Chondrocyte (in vitro differentiated cells): ENCODE measurements around the gene GOSR2. TPM values are rescaled to one million over a fixed set of nuclear protein-coding genes. Genes with fewer than 3 reads are reported as not detected.

Experiments
- DNase-seq: peaks from one replicate; pipeline ENCODE4 v3.0.0; 2021; ENCODE audit warnings: mixed read lengths, low spot score
- H3K27ac Mint-ChIP-seq: one replicate; pipeline ENCODE4 v1.8.0; 2021; ENCODE audit warnings: mild to moderate bottlenecking, moderate library complexity, mixed read lengths; ENCODE audit not compliant: unreplicated experiment
- H3K27me3 Mint-ChIP-seq: 2 replicates; pipeline ENCODE4 v1.8.0; 2021; ENCODE audit warnings: low read depth, mixed read lengths
- H3K36me3 Mint-ChIP-seq: 2 replicates; pipeline ENCODE4 v1.8.0; 2021; ENCODE audit warnings: low read depth, mixed read lengths
- H3K4me1 Mint-ChIP-seq: 2 replicates; pipeline ENCODE4 v1.8.0; 2021; ENCODE audit warnings: low read depth, mild to moderate bottlenecking, mixed read lengths
- H3K4me3 Mint-ChIP-seq: one replicate; pipeline ENCODE4 v1.8.0; 2021; ENCODE audit warnings: mild to moderate bottlenecking, moderate library complexity, mixed read lengths; ENCODE audit not compliant: unreplicated experiment
- H3K9me3 Mint-ChIP-seq: 2 replicates; pipeline ENCODE4 v1.8.0; 2021; ENCODE audit warnings: low read depth, mixed read lengths
- total RNA-seq: library from RNA; stranded (reverse); gene quantifications from 3 replicates; pipeline ENCODE4 v1.2.1, GENCODE V29; 2021
- TF ChIP-seq, protein P1 (sequence below): fragments of 200-600 bp; sonication (generic); IDR thresholded peaks from 2 replicates; pipeline ENCODE4 v1.5.0; 2021; ENCODE audit warnings: antibody characterized with exemption, mild to moderate bottlenecking, moderate library complexity

Gene GOSR2
- total RNA-seq, 1 donor from 2014 or later: 56.5 TPM

DNA sequence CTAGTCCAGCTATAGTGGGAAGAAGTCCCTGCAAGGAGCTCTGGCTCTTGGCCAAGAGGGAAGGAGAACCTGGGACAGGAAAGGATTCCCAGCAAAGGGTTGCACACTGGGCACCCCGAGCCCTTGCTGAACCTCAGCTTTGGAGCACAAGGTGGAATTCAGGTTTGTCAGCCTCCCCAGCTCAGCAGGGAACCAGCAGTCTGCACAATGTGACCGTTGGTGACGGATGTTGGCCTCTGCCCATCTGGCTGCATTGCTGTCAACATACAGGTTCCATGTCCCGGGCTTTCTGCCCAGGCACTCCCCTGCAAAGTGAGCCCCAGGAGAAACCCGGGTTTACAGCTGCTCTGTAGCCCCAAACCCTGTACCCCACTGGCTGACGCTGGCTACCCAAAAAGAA lies 49.4 kb downstream of the GOSR2 start:
- Mint-ChIP-seq H3K27ac (no peak overlapping the region), H3K9me3 (no peaks in the 10 kb centered on the region), H3K4me3 (no peak overlapping the region), H3K27me3 (peaks cover 58% of the 10 kb centered on the region), H3K36me3 (peaks cover 2% of the 10 kb centered on the region), H3K4me1 (no peaks in the 10 kb centered on the region)
- TF ChIP-seq, protein P1, sequence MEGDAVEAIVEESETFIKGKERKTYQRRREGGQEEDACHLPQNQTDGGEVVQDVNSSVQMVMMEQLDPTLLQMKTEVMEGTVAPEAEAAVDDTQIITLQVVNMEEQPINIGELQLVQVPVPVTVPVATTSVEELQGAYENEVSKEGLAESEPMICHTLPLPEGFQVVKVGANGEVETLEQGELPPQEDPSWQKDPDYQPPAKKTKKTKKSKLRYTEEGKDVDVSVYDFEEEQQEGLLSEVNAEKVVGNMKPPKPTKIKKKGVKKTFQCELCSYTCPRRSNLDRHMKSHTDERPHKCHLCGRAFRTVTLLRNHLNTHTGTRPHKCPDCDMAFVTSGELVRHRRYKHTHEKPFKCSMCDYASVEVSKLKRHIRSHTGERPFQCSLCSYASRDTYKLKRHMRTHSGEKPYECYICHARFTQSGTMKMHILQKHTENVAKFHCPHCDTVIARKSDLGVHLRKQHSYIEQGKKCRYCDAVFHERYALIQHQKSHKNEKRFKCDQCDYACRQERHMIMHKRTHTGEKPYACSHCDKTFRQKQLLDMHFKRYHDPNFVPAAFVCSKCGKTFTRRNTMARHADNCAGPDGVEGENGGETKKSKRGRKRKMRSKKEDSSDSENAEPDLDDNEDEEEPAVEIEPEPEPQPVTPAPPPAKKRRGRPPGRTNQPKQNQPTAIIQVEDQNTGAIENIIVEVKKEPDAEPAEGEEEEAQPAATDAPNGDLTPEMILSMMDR: no peak
- DNase-seq: no peak

DNA sequence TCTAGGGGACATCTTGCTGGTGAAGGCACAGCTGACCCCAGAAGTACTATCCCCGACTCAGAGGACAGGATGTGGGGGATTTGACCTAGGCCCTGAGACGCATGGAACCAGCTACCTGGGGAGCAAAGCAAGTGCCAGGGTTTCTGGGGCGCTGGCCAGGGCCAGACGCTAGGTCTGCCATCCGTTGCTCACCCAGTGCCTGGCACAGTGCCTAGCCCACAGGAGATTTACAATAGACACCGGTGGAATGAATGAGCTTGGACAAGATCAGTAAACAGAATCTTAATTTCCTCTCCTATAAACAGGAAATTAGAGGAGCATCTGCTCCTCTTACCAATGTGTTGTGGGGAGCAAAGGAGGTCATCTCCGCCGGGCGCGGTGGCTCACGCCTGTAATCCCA lies 51.1 kb downstream of the GOSR2 start:
- TF ChIP-seq, protein P1: no peak
- H3K27ac Mint-ChIP-seq: no peak overlapping the region
- no peak overlapping the region for H3K4me3 Mint-ChIP-seq
- peaks cover 2% of the 10 kb centered on the region for H3K36me3 Mint-ChIP-seq
- DNase-seq: no peak
- H3K4me1 Mint-ChIP-seq: peaks cover 7% of the 10 kb centered on the region
- peaks cover 51% of the 10 kb centered on the region for H3K27me3 Mint-ChIP-seq
- no peaks in the 10 kb centered on the region for H3K9me3 Mint-ChIP-seq

DNA sequence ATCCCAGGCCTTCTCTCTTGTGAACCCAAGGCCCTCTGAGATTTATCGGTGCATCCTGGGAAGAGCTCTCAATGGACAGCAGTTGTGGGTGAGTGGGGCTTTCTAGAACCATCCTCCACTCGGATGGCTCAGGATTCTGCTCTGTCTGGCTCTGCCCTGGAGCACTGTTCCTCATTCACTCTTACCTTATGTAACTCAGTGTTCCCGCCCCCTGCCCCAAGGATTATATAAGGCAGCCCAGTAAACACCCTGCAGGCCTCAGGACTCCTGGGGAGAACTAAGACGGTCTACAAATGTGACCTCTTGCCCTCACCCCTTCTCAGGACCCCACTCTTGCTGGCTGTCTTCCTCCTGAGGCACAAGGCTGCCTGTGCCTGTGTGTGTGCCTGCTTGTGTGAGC lies 52.3 kb downstream of the GOSR2 start:
- no peak for DNase-seq
- Mint-ChIP-seq H3K9me3 (no peaks in the 10 kb centered on the region), H3K27me3 (peaks cover 49% of the 10 kb centered on the region), H3K27ac (no peak overlapping the region), H3K4me1 (peaks cover 10% of the 10 kb centered on the region), H3K4me3 (no peak overlapping the region), H3K36me3 (peaks cover 2% of the 10 kb centered on the region)
- TF ChIP-seq, protein P1: no peak

DNA sequence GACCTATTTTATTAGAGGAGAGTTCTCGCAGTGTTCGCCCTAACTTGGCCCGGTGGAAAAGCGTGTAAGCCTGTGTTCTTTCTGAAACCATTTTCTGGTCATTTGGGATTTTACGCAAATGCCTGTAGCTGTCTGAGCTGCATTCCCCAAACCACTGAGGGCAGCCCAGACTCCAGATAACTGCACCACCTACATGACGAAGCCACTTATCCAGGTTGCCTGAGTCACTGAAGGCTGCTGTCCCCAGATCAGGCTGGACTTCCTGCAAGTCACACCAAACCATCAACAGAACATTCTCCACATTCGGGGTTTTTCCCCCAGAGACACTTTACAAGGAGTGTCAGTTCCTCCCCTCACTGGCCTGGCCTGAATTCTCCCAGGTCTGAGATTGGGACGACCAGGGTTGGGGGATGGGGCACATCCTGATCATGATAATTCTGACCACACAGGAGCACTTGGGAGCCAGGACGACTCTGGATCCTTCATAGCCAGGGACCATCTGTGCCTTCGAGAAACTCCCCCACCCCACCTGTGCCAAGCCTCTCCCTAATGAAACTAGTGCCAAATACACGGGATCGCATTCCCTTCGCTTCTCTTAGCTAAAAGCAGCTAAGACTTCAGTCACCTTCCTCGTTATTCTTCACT lies 53.8 kb downstream of the GOSR2 start:
- H3K4me3 Mint-ChIP-seq: no peak overlapping the region
- H3K27me3 Mint-ChIP-seq: peaks cover 56% of the 10 kb centered on the region
- DNase-seq: no peak
- peaks cover 2% of the 10 kb centered on the region for H3K36me3 Mint-ChIP-seq
- no peaks in the 10 kb centered on the region for H3K9me3 Mint-ChIP-seq
- H3K27ac Mint-ChIP-seq: no peak overlapping the region
- TF ChIP-seq, protein P1: no peak
- peaks cover 10% of the 10 kb centered on the region for H3K4me1 Mint-ChIP-seq

DNA sequence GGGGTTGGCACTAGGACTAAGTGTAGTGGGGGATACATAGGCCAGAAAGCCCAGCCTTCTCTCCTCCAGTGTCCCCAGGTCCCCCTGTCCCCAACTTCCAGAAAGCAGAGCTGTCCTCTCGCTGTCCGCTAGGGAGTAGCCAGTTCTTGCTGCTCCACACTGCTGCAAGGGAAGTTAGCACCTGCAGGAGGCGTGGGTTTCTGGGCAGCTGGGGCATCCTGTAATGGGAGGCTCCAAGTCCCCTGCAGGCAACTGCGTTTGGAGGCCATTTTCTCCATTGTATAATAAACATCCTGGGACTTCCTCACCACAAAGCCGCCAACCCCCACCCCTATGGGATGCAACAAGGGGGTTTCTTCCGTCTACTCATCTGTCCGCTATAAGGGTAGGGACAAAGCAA lies 54.4 kb downstream of the GOSR2 start:
- TF ChIP-seq, protein P1: peak; percentile 66
- no peak for DNase-seq
- no peaks in the 10 kb centered on the region for H3K9me3 Mint-ChIP-seq
- peaks cover 2% of the 10 kb centered on the region for H3K36me3 Mint-ChIP-seq
- H3K4me3 Mint-ChIP-seq: no peak overlapping the region
- peaks cover 10% of the 10 kb centered on the region for H3K4me1 Mint-ChIP-seq
- H3K27ac Mint-ChIP-seq: no peak overlapping the region
- H3K27me3 Mint-ChIP-seq: peaks cover 56% of the 10 kb centered on the region
